ENCODE measurements around the gene UNC5A.
A peak's percentile ranks its signal among the peaks of the same experiment; 100 is the strongest.

The UNC5A gene

DNA sequence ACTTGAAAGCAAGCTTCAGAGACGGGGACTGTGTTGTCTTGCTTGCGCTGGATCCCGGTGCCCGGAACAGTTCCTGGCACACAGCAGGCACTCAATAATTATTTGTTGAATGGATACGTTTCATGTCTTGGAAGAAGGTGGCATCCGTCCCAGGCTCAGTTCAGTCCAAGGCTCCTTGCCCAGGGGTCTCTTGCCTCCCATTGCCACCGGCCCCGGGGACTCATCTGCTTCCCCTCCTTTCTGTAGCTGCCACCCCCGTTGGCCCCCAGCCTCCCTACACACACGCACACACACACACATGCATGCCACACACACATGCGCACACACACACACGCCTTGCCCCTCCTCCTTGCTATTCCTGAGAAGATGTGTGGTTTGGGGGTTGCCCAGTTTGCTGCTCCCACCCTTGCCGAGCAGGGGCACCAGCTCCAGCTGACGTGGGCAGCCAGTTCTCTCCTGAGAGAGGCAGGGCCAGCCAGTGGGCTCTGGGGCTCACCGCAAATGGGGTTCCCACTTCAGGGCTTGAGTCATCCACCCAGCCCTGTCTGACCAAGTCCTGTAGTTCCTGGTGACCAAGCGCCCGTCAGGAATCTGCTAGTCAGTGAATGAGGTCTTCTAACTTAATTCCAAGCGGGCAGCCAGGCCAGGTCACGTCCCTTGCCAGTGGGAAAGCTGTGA is 47.0 kb downstream of the UNC5A start:
- Histone ChIP-seq H3K27ac (ENCODE audit: extremely low read depth, low read depth, low read length) (no peak overlapping the region), H3K36me3 (ENCODE audit: control insufficient read depth in 2 of 2, insufficient read depth in 1 of 2, low read length in 2 of 2) (no peaks in the 10 kb centered on the region), H3K4me3 (ENCODE audit: low read depth, low read length) (no peak overlapping the region), H3K4me1 (ENCODE audit: control insufficient read depth, insufficient read depth, low read length) (no peaks in the 10 kb centered on the region), H3K9me3 (ENCODE audit: control insufficient read depth, insufficient read depth, low read depth, low read length) (no peaks in the 10 kb centered on the region)
- TF ChIP-seq, protein P1, sequence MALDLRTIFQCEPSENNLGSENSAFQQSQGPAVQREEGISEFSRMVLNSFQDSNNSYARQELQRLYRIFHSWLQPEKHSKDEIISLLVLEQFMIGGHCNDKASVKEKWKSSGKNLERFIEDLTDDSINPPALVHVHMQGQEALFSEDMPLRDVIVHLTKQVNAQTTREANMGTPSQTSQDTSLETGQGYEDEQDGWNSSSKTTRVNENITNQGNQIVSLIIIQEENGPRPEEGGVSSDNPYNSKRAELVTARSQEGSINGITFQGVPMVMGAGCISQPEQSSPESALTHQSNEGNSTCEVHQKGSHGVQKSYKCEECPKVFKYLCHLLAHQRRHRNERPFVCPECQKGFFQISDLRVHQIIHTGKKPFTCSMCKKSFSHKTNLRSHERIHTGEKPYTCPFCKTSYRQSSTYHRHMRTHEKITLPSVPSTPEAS (tag by site-specific recombination; IDR thresholded peaks at IDR 0.05): peak; percentile 86
- TF ChIP-seq KLF9 (tag by site-specific recombination; IDR thresholded peaks at IDR 0.05; ENCODE audit: low read depth) (no peak), ZNF16 (tag by site-specific recombination; IDR thresholded peaks at IDR 0.05; ENCODE audit: low read depth) (no peak)
- CTCF ChIA-PET: interaction anchor here (0.8 to 0.9 kb wide), 2 partner anchors 12 to 194 kb away, joined by 3 read pairs; no protein-coding TSS in a partner anchor
- POLR2A ChIA-PET: no interaction called here

DNA sequence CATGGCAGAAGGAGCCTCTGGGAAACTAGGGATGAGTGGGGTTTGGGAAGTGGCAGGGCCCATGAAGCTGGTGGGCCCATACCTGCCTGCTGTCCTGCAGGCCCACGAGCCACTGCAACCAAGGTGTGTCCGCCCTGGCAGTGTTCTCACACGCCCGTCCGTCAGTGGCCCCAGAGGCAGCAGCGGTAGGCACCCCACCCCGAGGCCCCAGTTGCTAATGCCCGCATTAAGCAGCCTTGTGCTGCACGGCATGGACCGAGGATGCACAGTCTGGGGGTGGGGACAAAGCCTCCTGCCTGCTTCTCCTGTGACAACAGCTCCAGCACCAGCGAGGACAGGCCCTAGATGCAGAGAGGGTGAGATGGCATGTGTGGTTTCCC is 47.5 kb downstream of the UNC5A start:
- ChIA-PET POLR2A (no interaction called here), CTCF (interaction anchor here (0.8 to 0.9 kb wide), 2 partner anchors 12 to 194 kb away, joined by 3 read pairs; no protein-coding TSS in a partner anchor)
- Histone ChIP-seq H3K9me3 (ENCODE audit: control insufficient read depth, insufficient read depth, low read depth, low read length) (no peaks in the 10 kb centered on the region), H3K4me1 (ENCODE audit: control insufficient read depth, insufficient read depth, low read length) (no peaks in the 10 kb centered on the region), H3K36me3 (ENCODE audit: control insufficient read depth in 2 of 2, insufficient read depth in 1 of 2, low read length in 2 of 2) (no peaks in the 10 kb centered on the region), H3K27ac (ENCODE audit: extremely low read depth, low read depth, low read length) (no peak overlapping the region), H3K4me3 (ENCODE audit: low read depth, low read length) (no peak overlapping the region)
- no peak for TF ChIP-seq GFI1B (tag by site-specific recombination; IDR thresholded peaks at IDR 0.05)
- no peak for TF ChIP-seq ZNF292 (tag by site-specific recombination; IDR thresholded peaks at IDR 0.05; ENCODE audit: borderline replicate concordance, low read depth)
- TF ChIP-seq MEIS1 (CRISPR knock-in tag; IDR thresholded peaks at IDR 0.05; ENCODE audit: borderline replicate concordance): no peak
- TF ChIP-seq BCL11B (tag by site-specific recombination; IDR thresholded peaks at IDR 0.05; ENCODE audit: low read depth): no peak
- no peak for TF ChIP-seq ZNF48 (tag by site-specific recombination; IDR thresholded peaks at IDR 0.05)

DNA sequence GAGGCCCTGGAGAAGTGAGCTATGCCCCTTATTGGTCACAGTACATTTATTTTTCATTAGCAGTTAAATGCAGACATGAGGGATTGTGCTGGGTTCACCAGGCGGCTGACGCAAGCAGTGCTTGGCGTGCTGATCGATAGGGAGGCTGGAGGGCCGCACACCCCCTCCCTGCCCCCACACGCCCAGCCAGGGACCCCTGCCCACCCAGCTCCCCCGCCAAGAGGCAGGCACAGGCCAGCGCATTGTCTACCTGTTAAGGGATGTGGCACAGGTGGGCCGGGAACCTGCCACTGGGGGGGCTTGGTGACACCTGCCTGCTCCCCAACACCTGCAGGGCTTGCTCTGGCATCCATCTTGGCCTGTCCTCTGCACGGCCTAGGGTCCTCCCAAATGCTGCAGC is 49.6 kb downstream of the UNC5A start:
- no peaks in the 10 kb centered on the region for H3K4me1 ChIP-seq (ENCODE audit: control insufficient read depth, insufficient read depth, low read length)
- TF ChIP-seq WT1 (tag by site-specific recombination; IDR thresholded peaks at IDR 0.05) (no peak), ZNF548 (tag by site-specific recombination; IDR thresholded peaks at IDR 0.05) (no peak), ZXDB (tag by site-specific recombination; IDR thresholded peaks at IDR 0.05) (no peak), SETDB1 (IDR thresholded peaks at IDR 0.05; ENCODE audit: insufficient read length, low read length) (no peak), ZNF561 (tag by site-specific recombination; IDR thresholded peaks at IDR 0.05; ENCODE audit: borderline replicate concordance) (no peak), ZBTB48 (tag by site-specific recombination; IDR thresholded peaks at IDR 0.05) (no peak), ZNF747 (tag by site-specific recombination; IDR thresholded peaks at IDR 0.05) (no peak), ZNF202 (tag by site-specific recombination; IDR thresholded peaks at IDR 0.05; ENCODE audit: borderline replicate concordance) (no peak), ZNF843 (tag by site-specific recombination; IDR thresholded peaks at IDR 0.05) (no peak)
- TF ChIP-seq, protein P2, sequence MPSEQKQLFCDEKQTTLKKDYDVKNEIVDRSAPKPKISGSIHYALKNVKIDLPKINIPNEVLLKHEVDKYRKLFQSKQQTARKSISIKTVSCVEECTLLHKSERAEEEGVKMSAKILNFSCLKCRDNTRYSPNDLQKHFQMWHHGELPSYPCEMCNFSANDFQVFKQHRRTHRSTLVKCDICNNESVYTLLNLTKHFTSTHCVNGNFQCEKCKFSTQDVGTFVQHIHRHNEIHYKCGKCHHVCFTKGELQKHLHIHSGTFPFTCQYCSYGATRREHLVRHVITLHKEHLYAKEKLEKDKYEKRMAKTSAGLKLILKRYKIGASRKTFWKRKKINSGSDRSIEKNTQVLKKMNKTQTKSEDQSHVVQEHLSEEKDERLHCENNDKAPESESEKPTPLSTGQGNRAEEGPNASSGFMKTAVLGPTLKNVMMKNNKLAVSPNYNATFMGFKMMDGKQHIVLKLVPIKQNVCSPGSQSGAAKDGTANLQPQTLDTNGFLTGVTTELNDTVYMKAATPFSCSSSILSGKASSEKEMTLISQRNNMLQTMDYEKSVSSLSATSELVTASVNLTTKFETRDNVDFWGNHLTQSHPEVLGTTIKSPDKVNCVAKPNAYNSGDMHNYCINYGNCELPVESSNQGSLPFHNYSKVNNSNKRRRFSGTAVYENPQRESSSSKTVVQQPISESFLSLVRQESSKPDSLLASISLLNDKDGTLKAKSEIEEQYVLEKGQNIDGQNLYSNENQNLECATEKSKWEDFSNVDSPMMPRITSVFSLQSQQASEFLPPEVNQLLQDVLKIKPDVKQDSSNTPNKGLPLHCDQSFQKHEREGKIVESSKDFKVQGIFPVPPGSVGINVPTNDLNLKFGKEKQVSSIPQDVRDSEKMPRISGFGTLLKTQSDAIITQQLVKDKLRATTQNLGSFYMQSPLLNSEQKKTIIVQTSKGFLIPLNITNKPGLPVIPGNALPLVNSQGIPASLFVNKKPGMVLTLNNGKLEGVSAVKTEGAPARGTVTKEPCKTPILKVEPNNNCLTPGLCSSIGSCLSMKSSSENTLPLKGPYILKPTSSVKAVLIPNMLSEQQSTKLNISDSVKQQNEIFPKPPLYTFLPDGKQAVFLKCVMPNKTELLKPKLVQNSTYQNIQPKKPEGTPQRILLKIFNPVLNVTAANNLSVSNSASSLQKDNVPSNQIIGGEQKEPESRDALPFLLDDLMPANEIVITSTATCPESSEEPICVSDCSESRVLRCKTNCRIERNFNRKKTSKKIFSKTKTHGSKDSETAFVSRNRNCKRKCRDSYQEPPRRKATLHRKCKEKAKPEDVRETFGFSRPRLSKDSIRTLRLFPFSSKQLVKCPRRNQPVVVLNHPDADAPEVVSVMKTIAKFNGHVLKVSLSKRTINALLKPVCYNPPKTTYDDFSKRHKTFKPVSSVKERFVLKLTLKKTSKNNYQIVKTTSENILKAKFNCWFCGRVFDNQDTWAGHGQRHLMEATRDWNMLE (tag by site-specific recombination; conservative IDR thresholded peaks at IDR 0.05; ENCODE audit: low read depth): no peak
- TF ChIP-seq, protein P3, sequence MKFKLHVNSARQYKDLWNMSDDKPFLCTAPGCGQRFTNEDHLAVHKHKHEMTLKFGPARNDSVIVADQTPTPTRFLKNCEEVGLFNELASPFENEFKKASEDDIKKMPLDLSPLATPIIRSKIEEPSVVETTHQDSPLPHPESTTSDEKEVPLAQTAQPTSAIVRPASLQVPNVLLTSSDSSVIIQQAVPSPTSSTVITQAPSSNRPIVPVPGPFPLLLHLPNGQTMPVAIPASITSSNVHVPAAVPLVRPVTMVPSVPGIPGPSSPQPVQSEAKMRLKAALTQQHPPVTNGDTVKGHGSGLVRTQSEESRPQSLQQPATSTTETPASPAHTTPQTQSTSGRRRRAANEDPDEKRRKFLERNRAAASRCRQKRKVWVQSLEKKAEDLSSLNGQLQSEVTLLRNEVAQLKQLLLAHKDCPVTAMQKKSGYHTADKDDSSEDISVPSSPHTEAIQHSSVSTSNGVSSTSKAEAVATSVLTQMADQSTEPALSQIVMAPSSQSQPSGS (tag by site-specific recombination; IDR thresholded peaks at IDR 0.05; ENCODE audit: low read depth): no peak
- TF ChIP-seq, protein P4, sequence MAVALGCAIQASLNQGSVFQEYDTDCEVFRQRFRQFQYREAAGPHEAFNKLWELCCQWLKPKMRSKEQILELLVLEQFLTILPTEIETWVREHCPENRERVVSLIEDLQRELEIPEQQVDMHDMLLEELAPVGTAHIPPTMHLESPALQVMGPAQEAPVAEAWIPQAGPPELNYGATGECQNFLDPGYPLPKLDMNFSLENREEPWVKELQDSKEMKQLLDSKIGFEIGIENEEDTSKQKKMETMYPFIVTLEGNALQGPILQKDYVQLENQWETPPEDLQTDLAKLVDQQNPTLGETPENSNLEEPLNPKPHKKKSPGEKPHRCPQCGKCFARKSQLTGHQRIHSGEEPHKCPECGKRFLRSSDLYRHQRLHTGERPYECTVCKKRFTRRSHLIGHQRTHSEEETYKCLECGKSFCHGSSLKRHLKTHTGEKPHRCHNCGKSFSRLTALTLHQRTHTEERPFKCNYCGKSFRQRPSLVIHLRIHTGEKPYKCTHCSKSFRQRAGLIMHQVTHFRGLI (tag by site-specific recombination; IDR thresholded peaks at IDR 0.05): no peak
- H3K27ac ChIP-seq (ENCODE audit: extremely low read depth, low read depth, low read length): no peak overlapping the region
- H3K9me3 ChIP-seq (ENCODE audit: control insufficient read depth, insufficient read depth, low read depth, low read length): no peaks in the 10 kb centered on the region
- no peaks in the 10 kb centered on the region for H3K36me3 ChIP-seq (ENCODE audit: control insufficient read depth in 2 of 2, insufficient read depth in 1 of 2, low read length in 2 of 2)
- CTCF ChIA-PET: no interaction called here
- no peak overlapping the region for H3K4me3 ChIP-seq (ENCODE audit: low read depth, low read length)
- POLR2A ChIA-PET: no interaction called here
